ENCODE results near the gene OCLN.
"Not testable (repeated sequence)": the region's sequence is repeated elsewhere in the genome, so short reads cannot be mapped to it uniquely, and the experiment has no call there.

The OCLN gene

GRCh38 chr5:69492391-69492922, at the start of gene OCLN:
Gene OCLN (plus strand): TSS chr5:69492790. CDS start chr5:69504245, 11,455 bp downstream.
- DNase-seq (ENCODE audit: low spot score): peak; percentile 78

GRCh38 chr5:69444127-69444754, 48.3 kb upstream of the OCLN start:
- DNase-seq (ENCODE audit: low spot score): no peak

- DNase-seq (ENCODE audit: low spot score): no peak
These were observed 43.1 kb upstream of the OCLN start for GRCh38 chr5:69449511-69449910.

- DNase-seq (ENCODE audit: low spot score): no peak
These were observed 42.5 kb upstream of the OCLN start for GRCh38 chr5:69450116-69450515.

- DNase-seq (ENCODE audit: low spot score): not testable (repeated sequence)
These were observed 42.1 kb upstream of the OCLN start for GRCh38 chr5:69450527-69450926.

GRCh38 chr5:69451941-69452647, 40.5 kb upstream of the OCLN start:
- no peak for DNase-seq (ENCODE audit: low spot score)

- DNase-seq (ENCODE audit: low spot score): not testable (repeated sequence)
These were observed 39.1 kb upstream of the OCLN start for GRCh38 chr5:69453487-69453886.

GRCh38 chr5:69454460-69455249, 37.9 kb upstream of the OCLN start:
- no peak for DNase-seq (ENCODE audit: low spot score)

- not testable (repeated sequence) for DNase-seq (ENCODE audit: low spot score)
These were observed 37.1 kb upstream of the OCLN start for GRCh38 chr5:69455428-69455988.

- DNase-seq (ENCODE audit: low spot score): no peak
These were observed 30.4 kb upstream of the OCLN start for GRCh38 chr5:69462170-69462569.

GRCh38 chr5:69466375-69466774, 26.2 kb upstream of the OCLN start:
- DNase-seq (ENCODE audit: low spot score): not testable (repeated sequence)

GRCh38 chr5:69467442-69468225, 25.0 kb upstream of the OCLN start:
- DNase-seq (ENCODE audit: low spot score): no peak

GRCh38 chr5:69468631-69469030, 24.0 kb upstream of the OCLN start:
- DNase-seq (ENCODE audit: low spot score): no peak

- DNase-seq (ENCODE audit: low spot score): not testable (repeated sequence)
These were observed 21.1 kb upstream of the OCLN start for GRCh38 chr5:69471516-69471915.

GRCh38 chr5:69472535-69473143, 20.0 kb upstream of the OCLN start:
- DNase-seq (ENCODE audit: low spot score): not testable (repeated sequence)

- DNase-seq (ENCODE audit: low spot score): no peak
These were observed 15.4 kb upstream of the OCLN start for GRCh38 chr5:69477170-69477569.

- DNase-seq (ENCODE audit: low spot score): not testable (repeated sequence)
These were observed 14.3 kb upstream of the OCLN start for GRCh38 chr5:69478296-69478695.

GRCh38 chr5:69484891-69485290, 7.7 kb upstream of the OCLN start:
- DNase-seq (ENCODE audit: low spot score): no peak

- DNase-seq (ENCODE audit: low spot score): no peak
These were observed 7.1 kb upstream of the OCLN start for GRCh38 chr5:69485471-69485870.

- DNase-seq (ENCODE audit: low spot score): no peak
These were observed 3.3 kb upstream of the OCLN start for GRCh38 chr5:69489246-69489645.

GRCh38 chr5:69491027-69491426, 1.6 kb upstream of the OCLN start:
- DNase-seq (ENCODE audit: low spot score): no peak
